NOMO-1 treated with dmso at 0.1 percent for 144 hours (cell line): Measurements from ENCODE around the gene PPM1A.

Experiments used
- DNase-seq: peaks from one replicate; lab custom pipeline; 2025; ENCODE audit not compliant: unreplicated experiment; lab: John Stamatoyannopoulos, UW

The PPM1A gene

GRCh38 chr14:60248697-60249318, at the start of gene PPM1A:
Gene PPM1A (plus strand): TSS chr14:60249221. CDS start chr14:60282704, 33,483 bp downstream.
- peak; percentile 88 for DNase-seq

GRCh38 chr14:60199321-60199720, 49.7 kb upstream of the PPM1A start:
- DNase-seq: no peak

- no peak for DNase-seq
Measured at GRCh38 chr14:60204104-60204842, 44.7 kb upstream of the PPM1A start.

DNA sequence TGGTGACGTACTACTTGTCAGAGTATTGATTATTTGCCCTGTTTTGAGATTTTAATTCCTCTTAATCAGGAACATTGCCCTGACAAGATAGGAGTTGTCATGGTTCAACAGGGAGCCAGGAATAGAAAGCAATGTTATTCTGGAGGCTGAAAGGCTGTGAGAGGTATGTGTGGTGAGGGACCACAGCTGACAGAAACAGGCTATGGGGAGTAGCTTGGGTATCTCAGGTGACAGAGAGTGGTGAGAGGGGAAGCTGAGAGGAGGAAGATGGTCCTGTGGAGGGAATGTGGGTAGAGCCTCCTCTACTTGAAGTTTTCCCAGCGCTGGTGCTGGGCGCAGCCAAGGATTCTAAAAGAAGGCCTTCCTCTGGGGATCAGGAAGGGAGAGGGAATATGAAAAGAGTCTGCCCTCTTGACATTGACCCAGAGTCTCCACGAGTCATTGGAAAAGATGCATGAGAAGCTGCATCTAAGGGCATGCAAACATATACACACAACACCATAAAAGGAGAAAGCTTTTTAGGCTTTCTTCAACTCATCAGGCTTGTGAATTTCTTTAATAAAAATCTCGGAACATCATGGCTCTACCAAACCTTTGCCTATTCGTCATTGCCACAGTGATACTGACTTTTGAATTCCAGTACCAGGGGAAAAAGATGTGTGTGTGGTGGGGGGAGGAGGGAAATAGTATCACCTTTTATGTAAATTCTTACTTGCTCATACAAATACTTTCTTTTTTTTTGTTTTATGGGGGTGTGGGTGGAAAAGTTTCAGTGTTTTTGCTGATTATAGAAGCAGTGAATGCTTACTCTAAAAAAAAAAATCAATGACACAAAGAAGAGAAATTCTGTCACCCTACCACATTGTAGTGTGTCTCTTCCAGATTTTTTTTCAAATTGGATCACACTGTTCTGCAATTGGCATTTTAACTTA, 43.9 kb upstream of the PPM1A start:
- DNase-seq: no peak

DNA sequence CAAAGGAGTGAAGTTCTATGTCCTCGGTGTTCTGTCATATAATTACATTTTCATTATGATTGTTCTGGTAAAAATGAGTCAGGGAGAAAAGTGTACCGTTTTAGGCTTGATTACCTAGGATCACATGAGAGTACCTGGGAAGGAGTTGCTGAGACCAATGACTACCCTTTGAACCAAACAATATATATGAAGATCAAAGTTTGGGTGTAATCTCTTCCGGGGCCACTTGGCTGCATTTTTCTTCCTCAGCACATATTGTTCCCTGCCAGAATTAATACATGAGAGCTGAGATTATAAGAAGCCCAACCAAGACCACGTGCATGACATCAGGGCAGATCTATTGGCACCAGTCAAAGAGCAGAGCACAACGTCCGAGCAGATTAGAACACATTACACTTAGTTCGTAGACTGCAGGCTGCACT, 42.8 kb upstream of the PPM1A start:
- DNase-seq: no peak

DNA sequence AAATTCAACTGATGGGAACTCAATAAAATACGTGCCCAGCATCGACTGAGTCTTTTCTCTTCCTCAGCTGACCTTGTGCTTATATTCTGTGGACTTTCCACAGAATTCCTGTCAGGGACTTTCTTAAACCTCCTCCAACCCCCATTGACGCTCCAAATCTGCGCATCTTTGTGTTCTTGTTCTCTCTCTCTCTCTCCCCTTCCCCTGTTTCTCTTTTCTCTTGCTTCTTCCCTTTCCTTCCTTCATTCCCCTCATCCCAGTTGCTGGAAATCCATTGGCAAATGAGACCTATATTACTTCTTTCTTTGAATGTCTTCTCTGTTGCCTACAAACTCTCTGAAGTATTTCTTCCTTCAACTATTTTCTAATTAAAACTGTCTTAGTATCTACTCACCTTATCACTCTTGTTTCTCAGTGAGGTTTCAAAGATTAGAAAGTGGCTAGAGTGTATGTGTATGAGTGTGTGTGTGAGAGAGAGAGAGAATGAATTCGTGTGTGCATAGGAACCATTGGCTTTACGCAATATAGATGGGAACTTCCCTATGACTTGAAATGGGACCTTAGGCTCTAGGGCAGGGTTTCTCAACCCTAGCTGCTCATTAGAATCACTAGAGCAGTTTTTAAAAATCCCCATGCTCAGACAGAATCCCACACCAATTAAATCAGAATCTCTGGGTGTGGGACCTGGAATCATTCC, 42.0 kb upstream of the PPM1A start:
- peak; percentile 39 for DNase-seq

- no peak for DNase-seq
Measured at GRCh38 chr14:60210703-60211102, 38.3 kb upstream of the PPM1A start.

DNA sequence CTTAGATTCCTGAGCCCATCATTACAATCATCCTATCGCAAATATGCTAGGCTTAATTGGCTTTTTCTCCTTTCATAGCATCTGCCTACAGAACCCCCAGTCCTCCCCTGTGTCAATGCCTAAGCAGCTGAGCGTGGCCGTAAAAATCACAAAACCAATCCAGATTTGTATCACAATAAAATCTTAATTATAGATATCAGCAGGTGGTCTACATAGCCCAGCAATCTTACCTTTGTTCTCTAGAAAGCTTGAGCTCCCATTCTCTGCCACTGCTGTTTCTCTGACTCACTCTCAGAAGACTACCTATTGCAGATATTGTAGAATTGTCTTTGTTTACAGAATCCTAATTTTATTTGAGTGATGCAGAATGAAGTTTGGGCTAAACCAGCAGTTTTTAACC, 37.9 kb upstream of the PPM1A start:
- DNase-seq: no peak

DNA sequence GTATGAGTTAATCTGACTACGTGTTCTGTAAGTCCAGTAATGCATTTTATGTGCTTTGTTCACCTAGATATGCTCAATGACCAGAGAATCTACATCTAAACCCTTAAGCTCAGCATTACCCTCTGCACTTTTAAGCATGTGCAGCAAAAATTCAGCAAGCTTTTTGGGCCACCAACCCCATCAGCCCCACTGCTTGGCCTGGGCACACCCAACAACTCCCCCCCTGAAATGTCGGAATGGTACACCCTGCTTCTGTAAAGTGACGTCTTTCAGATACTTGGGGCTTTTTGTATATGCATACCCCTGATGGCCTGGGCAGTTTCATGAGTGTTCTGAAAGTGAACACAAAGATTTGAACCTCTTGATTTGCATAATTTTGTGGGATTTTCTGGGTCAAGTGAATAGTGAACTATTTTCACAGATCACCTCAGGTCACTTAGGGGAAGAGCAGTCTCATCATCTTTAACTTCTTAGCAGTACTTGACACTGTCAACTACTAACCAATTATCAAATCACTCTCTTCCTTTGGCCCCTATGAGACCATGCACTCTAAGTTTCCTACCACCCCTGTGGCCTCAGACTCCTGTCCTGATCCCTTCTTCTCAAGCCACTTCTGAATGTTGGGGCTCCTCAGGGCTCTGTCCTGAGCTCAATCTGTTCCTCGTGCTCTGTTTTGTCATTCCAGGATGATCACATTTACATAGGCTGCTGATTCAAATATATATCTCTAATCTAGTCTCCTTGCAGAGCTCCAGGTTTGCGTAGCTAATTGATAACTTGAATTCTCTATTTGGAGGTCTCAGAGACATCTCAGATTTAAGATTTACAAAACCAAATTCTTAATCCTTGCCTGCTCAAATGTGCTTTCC, 36.3 kb upstream of the PPM1A start:
- DNase-seq: no peak

DNA sequence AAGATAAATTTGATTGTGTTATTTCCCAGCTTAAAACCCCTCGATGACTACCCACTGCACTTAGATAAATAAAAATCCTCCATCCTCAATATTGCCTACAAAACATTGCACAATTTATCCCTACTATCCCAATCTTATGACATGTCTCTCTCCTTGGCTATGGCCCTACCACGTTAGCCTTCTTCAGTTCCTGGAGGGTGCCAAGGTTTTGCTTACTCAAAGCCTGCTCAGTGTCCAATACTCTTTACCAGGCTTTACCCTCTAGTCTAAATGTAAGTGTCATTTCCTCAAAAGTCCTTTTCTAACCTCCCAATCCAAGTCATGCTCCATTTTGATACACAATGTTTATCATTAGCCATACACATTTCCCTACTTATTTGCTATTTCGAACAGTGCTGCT, 35.0 kb upstream of the PPM1A start:
- no peak for DNase-seq

GRCh38 chr14:60214415-60215126, 34.5 kb upstream of the PPM1A start:
- DNase-seq: no peak

DNA sequence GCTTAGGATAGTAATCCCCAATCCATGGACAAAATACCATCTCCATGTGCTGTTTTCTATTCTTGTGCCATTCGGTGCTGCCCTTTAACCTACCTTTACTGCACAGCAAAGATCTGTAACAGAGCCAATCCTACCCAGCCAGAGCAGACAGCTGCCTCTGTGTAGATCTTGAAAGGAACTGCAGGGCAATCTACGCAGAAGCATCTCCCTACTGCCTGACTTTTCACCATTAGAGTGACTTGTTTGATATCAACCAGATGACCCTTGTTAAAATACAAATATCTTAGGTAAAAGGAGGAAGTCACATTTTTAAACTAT, 33.9 kb upstream of the PPM1A start:
- DNase-seq: no peak

DNA sequence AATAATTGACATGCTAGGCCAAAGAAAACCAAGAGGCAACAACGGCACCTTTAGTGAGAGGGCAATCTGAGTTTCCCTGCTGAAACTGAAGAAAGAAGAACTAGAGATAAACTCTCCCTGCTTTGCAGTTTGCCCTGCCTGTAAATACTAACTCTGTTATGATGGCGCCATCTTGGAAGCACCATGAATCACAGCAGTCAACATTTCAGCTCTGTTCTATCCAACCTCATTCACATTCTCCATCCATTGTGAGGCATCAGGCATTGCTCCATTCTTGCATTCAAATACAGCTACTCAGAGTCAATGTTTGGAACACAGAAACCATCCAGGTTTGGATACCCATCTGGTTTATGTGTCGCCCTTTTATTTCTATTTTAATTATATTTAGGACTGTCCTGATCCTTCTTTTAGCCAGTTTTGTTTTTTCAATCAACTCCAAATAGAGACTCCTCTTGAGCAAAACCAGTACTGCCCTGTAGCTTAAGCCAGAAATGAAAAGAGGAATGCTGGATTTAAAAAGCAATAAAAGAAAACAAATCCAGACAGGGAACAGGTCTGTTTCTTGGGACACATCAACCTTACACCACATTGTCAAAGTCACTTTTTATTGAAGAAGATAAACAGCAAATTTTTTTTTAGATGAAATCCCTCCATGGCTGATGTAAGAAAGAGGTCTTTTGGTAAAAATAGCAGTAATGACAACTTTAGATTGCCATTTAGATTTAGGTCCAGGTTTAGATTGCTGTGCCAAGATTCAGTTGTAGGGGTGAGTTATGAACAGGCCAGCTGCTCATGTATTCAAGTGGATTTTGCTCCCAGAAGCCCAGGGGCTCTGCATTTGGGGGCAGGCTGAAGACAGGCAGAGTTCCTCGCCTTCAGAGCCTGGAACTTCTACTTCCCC, 33.3 kb upstream of the PPM1A start:
- DNase-seq: no peak

DNA sequence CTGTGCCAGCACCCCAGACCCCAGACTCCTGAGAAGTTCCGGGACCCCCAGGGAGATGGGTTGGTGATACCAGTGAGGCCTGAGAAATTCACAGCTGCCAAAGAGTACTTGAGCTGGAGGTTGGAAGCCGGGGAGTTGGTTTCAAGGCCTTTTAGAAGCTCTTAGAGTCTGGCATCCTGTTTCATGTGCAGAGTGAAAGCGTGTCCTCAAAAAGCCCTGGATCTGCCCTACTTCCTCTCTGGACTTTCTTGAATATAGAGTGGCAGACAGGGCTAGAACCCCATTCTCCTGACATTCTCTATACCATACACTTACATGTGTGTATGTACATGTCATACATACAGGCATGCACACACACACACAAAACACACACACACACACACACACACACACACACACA, 31.3 kb upstream of the PPM1A start:
- no peak for DNase-seq

GRCh38 chr14:60220084-60220483, 28.9 kb upstream of the PPM1A start:
- no peak for DNase-seq

DNA sequence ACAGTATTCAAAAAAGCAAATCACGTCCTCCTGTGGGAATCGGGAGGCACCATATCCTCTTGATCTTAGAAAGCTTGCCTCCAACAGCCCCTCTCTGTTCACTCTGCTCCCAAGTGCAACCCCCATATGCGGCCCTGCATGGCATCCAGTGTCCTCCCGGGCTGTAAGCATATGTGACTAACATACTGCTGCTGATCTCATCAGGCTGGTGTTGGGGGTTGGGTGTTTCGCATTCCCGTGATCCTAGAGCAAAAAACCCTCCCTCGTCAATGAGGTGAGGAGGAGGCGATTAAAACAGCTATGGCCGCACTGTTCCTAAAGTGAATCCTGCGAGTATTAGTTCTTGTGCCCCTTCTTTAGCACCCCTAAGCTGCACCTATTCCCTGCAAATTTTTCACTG, 28.1 kb upstream of the PPM1A start:
- DNase-seq: no peak

DNA sequence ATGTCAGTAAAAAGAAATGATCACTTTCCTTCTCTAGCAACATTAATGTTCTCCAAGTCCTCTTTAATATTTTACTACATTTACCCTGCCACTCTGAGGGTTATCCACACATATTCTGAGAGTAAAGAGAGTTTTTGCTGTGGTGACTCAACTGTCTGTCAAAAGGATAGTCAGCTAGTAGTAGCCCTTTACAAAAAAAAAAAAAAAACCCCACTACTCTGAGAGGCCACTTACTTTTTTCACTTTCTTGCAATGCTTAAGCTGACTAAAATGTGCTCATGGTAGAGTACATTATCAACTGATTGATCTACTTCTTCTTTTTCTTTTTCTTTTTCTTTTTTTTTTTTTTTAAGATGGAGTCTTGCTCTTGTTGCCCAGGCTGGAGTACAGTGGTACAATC, 27.6 kb upstream of the PPM1A start:
- DNase-seq: no peak

- DNase-seq: no peak
Measured at GRCh38 chr14:60222820-60223219, 26.2 kb upstream of the PPM1A start.

DNA sequence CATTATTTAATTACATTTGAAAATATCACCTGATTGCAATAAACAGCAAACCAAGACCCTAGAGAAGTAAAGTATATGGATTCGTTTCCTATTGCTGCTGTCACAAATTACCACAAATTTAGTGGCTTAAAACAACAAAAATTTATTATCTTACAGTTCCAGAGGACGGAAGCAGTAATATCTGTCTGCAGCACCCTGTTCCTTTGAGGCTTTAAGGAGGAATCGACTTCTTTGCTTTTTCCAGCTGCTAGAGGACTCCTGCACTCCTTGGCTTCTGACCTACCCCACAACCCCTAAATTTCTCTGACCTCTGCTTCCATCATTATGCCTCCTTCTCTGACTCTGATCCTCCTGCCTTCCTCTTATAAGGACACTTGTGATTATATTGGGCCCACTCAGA, 23.8 kb upstream of the PPM1A start:
- no peak for DNase-seq
